Sigmoid colon (tissue), 4 donors: ENCODE data around the gene ETV6.

ENCODE experiments used
- CTCF ChIP-seq, 4 experiments: fragments of 450-650 bp in 3 of 4; fragments of 200-600 bp in 1 of 4; IDR thresholded peaks; one replicate each; pipeline ENCODE4 v1.5.1; 2016 to 2019; ENCODE audit warnings: antibody characterized with exemption in 4 of 4, mild to moderate bottlenecking in 3 of 4, moderate library complexity in 2 of 4
- EP300 ChIP-seq, 4 donors: sonication (generic); formaldehyde crosslinking; IDR thresholded peaks; one replicate each; pipeline ENCODE4 v1.6.1; 2017; ENCODE audit warnings: antibody characterized with exemption in 4 of 4
- POLR2AphosphoS5 ChIP-seq, 4 donors: sonication (generic); formaldehyde crosslinking; IDR thresholded peaks; one replicate each; pipeline ENCODE4 v1.6.1; 2017; ENCODE audit warnings: antibody characterized with exemption in 4 of 4

- TF ChIP-seq CTCF (IDR thresholded peaks at IDR 0.05), result no peak
- peak in 1 of 4 donors; percentile 15 for TF ChIP-seq POLR2AphosphoS5 (IDR thresholded peaks at IDR 0.05)
- TF ChIP-seq EP300 (IDR thresholded peaks at IDR 0.05), result no peak
Measured at GRCh38 chr12:11885261-11886038, 236.0 kb downstream of the ETV6 start.
